Epidermal melanocyte (primary cell): ENCODE data around the gene ANXA11.

ENCODE experiments used
- DNase-seq: peaks from one replicate; pipeline ENCODE4 v3.0.0; 2011; ENCODE audit warnings: low spot score; ENCODE audit not compliant: insufficient read length

ANXA11 gene

DNA sequence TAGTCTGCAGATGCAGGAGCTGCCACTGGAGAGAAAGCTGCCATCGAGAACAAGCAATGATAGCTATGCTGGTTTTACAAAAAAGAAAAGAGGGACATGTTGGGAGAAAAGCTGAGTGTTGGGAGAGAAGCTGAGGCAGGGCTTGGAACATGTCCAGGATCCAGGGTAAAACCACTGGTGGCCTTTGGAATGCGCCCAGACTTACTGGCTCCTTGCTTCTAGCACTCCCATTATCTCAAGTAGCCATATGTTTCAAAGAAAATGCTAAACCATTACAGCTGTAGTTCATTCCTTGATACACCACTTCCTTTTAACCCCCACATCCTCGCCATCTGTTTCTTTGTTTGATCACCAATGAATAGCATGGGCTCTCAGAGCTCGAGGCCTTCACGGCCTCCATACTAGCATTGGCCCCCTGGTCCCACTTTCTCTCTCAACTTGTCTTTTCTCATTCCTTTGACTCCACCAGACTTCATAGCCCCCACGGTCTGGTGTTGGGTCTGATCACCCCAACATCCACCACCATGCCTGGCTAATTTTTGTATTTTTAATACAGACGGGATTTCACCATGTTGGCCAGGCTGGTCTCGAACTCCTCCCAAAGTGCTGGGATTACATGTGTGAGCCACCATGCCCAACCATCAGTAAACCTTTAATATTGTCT lies 96.6 kb downstream of the ANXA11 start:
- DNase-seq = no peak

DNA sequence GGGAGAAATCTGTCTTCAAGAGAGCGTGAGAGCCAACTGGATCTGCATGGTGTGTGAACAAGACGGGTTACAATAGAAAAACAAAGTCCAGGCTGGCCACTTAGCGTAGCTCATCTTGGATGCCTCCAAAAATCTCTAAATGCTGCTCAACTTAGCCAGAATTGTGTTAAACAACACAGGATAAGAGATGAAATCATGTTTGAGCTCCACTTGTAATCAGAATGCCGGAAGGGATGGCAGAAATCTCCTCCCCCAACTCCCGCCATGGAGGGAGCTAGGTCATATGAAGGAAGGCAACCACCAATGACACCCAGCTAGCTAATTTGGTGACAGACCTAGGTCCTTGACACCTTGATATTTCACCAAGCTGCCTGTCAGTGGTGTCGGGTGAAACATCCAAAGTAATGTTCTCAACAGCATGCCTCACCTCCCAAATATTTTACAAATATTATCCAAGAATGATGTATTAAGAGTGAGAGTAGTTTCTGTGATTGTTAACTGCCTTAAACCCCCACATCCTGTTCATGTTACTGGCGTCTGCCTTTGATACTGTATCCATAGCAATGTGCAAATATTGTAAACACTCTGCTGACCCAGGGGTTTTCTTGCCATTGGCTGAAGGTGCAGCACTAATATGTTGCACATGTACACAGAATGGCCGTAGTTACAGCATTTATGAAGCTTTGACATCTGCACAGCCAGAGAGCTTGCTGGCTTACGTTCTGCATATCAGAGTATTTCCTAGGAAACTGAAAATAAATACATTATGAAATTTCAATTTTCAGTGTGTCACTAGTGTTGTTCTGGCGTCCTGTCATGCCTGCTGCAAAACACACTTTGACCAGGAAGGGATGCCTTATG lies 101.0 kb downstream of the ANXA11 start:
- DNase-seq = peak; percentile 27
